Erythroblast (primary cell): ENCODE data around the gene MICAL1.

ENCODE experiments used
- GATA1 ChIP-seq: IDR thresholded peaks from 2 replicates; pipeline ENCODE4 v1.6.1; 2011; ENCODE audit warnings: low read depth, mild to moderate bottlenecking, control low read depth, low read length, moderate library complexity
- POLR2A ChIP-seq: IDR thresholded peaks from 2 replicates; pipeline ENCODE4 v1.6.1; 2011; ENCODE audit warnings: mild to moderate bottlenecking, low read length

DNA sequence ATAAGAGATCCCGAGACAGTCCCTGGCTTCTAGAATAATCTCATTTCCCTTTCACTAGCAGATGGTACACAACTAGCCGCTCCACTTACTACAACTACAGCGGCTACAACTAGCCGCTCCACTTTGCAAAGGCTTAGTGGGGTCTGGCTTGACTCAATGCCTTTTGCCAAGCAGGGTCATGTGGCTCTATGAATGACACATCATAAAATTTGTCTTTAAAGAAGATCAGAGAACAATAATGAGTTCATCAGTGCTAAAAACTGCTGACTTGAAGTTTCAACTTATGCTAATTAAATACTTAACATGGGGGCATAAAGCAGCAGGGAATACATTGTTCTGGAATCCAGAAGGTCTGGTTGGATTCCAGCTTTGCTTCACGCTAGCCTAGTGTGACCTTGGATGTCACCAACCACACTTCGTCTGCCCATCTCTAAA, 2.0 kb upstream of the MICAL1 start:
- TF ChIP-seq POLR2A (no peak), GATA1 (no peak)
